Progenitor cell of endocrine pancreas (in vitro differentiated cells): ENCODE results near the gene CYP27B1. TPM values are rescaled to one million over a fixed set of nuclear protein-coding genes. Genes with fewer than 3 reads are reported as not detected.

Experiments used
- DNase-seq: peaks from one replicate; pipeline ENCODE4 v3.0.0; 2021; ENCODE audit warnings: low spot score; ENCODE audit not compliant: unreplicated experiment
- H3K27ac Mint-ChIP-seq: 2 replicates; pipeline ENCODE4 v1.8.0; 2021; ENCODE audit warnings: mild to moderate bottlenecking, moderate library complexity, mixed read lengths
- H3K27me3 Mint-ChIP-seq: 2 replicates; pipeline ENCODE4 v1.8.0; 2021; ENCODE audit warnings: mixed read lengths
- H3K36me3 Mint-ChIP-seq: 2 replicates; pipeline ENCODE4 v1.8.0; 2022; ENCODE audit warnings: mixed read lengths; ENCODE audit not compliant: insufficient read depth
- H3K4me1 Mint-ChIP-seq: 2 replicates; pipeline ENCODE4 v1.8.0; 2021; ENCODE audit warnings: low read depth, mixed read lengths
- H3K4me3 Mint-ChIP-seq: 2 replicates; pipeline ENCODE4 v1.8.0; 2021; ENCODE audit warnings: low read depth, mild to moderate bottlenecking, moderate library complexity, mixed read lengths
- H3K9me3 Mint-ChIP-seq: 2 replicates; pipeline ENCODE4 v1.8.0; 2021; ENCODE audit warnings: low read depth, mixed read lengths
- total RNA-seq: library from RNA; stranded (reverse); gene quantifications from 2 replicates; pipeline ENCODE4 v1.2.1, GENCODE V29; 2021
- TF ChIP-seq, protein P1 (sequence below): fragments of 200-600 bp; sonication (generic); IDR thresholded peaks from one replicate; pipeline ENCODE4 v1.5.0; 2021; ENCODE audit warnings: antibody characterized with exemption, mild to moderate bottlenecking; ENCODE audit not compliant: unreplicated experiment

The CYP27B1 gene
- total RNA-seq, 1 donor from 2014 or later: 2.0 TPM

- TF ChIP-seq, protein P1, sequence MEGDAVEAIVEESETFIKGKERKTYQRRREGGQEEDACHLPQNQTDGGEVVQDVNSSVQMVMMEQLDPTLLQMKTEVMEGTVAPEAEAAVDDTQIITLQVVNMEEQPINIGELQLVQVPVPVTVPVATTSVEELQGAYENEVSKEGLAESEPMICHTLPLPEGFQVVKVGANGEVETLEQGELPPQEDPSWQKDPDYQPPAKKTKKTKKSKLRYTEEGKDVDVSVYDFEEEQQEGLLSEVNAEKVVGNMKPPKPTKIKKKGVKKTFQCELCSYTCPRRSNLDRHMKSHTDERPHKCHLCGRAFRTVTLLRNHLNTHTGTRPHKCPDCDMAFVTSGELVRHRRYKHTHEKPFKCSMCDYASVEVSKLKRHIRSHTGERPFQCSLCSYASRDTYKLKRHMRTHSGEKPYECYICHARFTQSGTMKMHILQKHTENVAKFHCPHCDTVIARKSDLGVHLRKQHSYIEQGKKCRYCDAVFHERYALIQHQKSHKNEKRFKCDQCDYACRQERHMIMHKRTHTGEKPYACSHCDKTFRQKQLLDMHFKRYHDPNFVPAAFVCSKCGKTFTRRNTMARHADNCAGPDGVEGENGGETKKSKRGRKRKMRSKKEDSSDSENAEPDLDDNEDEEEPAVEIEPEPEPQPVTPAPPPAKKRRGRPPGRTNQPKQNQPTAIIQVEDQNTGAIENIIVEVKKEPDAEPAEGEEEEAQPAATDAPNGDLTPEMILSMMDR: no peak
- DNase-seq: no peak
- Mint-ChIP-seq H3K9me3 (no peaks in the 10 kb centered on the region), H3K27me3 (no peaks in the 10 kb centered on the region), H3K36me3 (peaks cover 1% of the 10 kb centered on the region), H3K27ac (peak overlapping the region; percentile 5), H3K4me3 (no peak overlapping the region), H3K4me1 (peaks cover 6% of the 10 kb centered on the region)
These were observed 46.5 kb upstream of the CYP27B1 start for GRCh38 chr12:57813111-57813970.

GRCh38 chr12:57811028-57811755 is 44.3 kb upstream of the CYP27B1 start:
- Mint-ChIP-seq H3K4me3 (no peak overlapping the region), H3K27me3 (no peaks in the 10 kb centered on the region), H3K36me3 (peaks cover 2% of the 10 kb centered on the region), H3K9me3 (no peaks in the 10 kb centered on the region), H3K27ac (no peak overlapping the region), H3K4me1 (peaks cover 2% of the 10 kb centered on the region)
- TF ChIP-seq, protein P1: no peak
- no peak for DNase-seq

- DNase-seq: no peak
- no peaks in the 10 kb centered on the region for H3K4me1 Mint-ChIP-seq
- H3K27me3 Mint-ChIP-seq: no peaks in the 10 kb centered on the region
- no peaks in the 10 kb centered on the region for H3K9me3 Mint-ChIP-seq
- no peak overlapping the region for H3K4me3 Mint-ChIP-seq
- H3K27ac Mint-ChIP-seq: no peak overlapping the region
- H3K36me3 Mint-ChIP-seq: peaks cover 4% of the 10 kb centered on the region
- TF ChIP-seq, protein P1: no peak
These were observed 43.6 kb upstream of the CYP27B1 start for GRCh38 chr12:57810450-57810849.

- H3K9me3 Mint-ChIP-seq: no peaks in the 10 kb centered on the region
- H3K4me3 Mint-ChIP-seq: no peak overlapping the region
- no peaks in the 10 kb centered on the region for H3K4me1 Mint-ChIP-seq
- H3K27ac Mint-ChIP-seq: no peak overlapping the region
- H3K27me3 Mint-ChIP-seq: no peaks in the 10 kb centered on the region
- no peak for DNase-seq
- peaks cover 4% of the 10 kb centered on the region for H3K36me3 Mint-ChIP-seq
- TF ChIP-seq, protein P1: no peak
These were observed 42.5 kb upstream of the CYP27B1 start for GRCh38 chr12:57809425-57809824.

GRCh38 chr12:57808351-57808750 is 41.5 kb upstream of the CYP27B1 start:
- TF ChIP-seq, protein P1: no peak
- DNase-seq: no peak
- Mint-ChIP-seq H3K4me3 (no peak overlapping the region), H3K4me1 (no peaks in the 10 kb centered on the region), H3K27me3 (no peaks in the 10 kb centered on the region), H3K9me3 (no peaks in the 10 kb centered on the region), H3K27ac (no peak overlapping the region), H3K36me3 (peaks cover 6% of the 10 kb centered on the region)
